K562 (cell line): ENCODE measurements around the gene ZC3H10.

Experiments used
- CBX3 ChIP-seq, 2 experiments: IDR thresholded peaks; 1 replicate in 1 of 2; 2 replicates in 1 of 2; pipeline ENCODE4 v1.6.1; 2012; ENCODE audit warnings: inconsistent platforms in 2 of 2, low read length in 2 of 2, borderline replicate concordance in 1 of 2, control low read depth in 1 of 2
- ELF4 ChIP-seq: fragments of 450-650 bp; formaldehyde crosslinking; IDR thresholded peaks from 2 replicates; pipeline ENCODE4 v1.4.0; 2022; ENCODE audit warnings: missing genetic modification characterization
- FOXA3 ChIP-seq, 2 experiments: fragments of 450-650 bp in 1 of 2; sonication (generic) in 1 of 2; formaldehyde crosslinking; IDR thresholded peaks in 1 of 2; conservative IDR thresholded peaks in 1 of 2; 2 replicates each; pipeline versions ENCODE4 v1.4.0 to v1.8.0; 2020 to 2022; ENCODE audit warnings: mild to moderate bottlenecking in 2 of 2, missing genetic modification reagents in 1 of 2
- MBD1 ChIP-seq: fragments of 250-450 bp; sonication (Bioruptor Pico); IDR thresholded peaks from 2 replicates; pipeline ENCODE4 v1.8.0; 2022; ENCODE audit warnings: inconsistent platforms
- MEIS2 ChIP-seq: fragments of 450-650 bp; IDR thresholded peaks from 2 replicates; pipeline ENCODE4 v1.6.1; 2014; ENCODE audit warnings: mild to moderate bottlenecking; ENCODE audit not compliant: partially characterized antibody
- NFIC ChIP-seq: fragments of 450-650 bp; IDR thresholded peaks from 2 replicates; pipeline ENCODE4 v1.6.1; 2017; ENCODE audit warnings: mild to moderate bottlenecking, inconsistent platforms
- ZNF584 ChIP-seq: fragments of 200-800 bp; sonication (Bioruptor generic); IDR thresholded peaks from 2 replicates; pipeline ENCODE4 v1.6.1; 2016; ENCODE audit warnings: low read depth, mild to moderate bottlenecking, missing genetic modification characterization, missing compliant biosample characterization

GRCh38 chr12:56141946-56142784, 24.1 kb downstream of the ZC3H10 start:
- no peak for TF ChIP-seq FOXA3 (CRISPR knock-in tag; conservative IDR thresholded peaks at IDR 0.05 in 1 of 2, IDR thresholded peaks at IDR 0.05 in 1 of 2)
- TF ChIP-seq NFIC = no peak
- no peak for TF ChIP-seq MBD1 (CRISPR knock-in tag)
- no peak for TF ChIP-seq CBX3 (IDR thresholded peaks at IDR 0.05; ENCODE audit: borderline replicate concordance in 1 of 2, low read length in 2 of 2)
- no peak for TF ChIP-seq MEIS2
- TF ChIP-seq ELF4 (CRISPR knock-in tag) = no peak
- TF ChIP-seq ZNF584 (CRISPR knock-in tag) = no peak
